Muscle of back (tissue), 11 donors: ENCODE data around the gene TNFAIP8. TPM values are rescaled to one million over a fixed set of nuclear protein-coding genes. Genes with fewer than 3 reads are reported as not detected.
"Not testable (repeated sequence)": the region's sequence is repeated elsewhere in the genome, so short reads cannot be mapped to it uniquely, and the experiment has no call there.

Experiments
- DNase-seq, 3 donors: peaks; one replicate each; pipeline versions ENCODE4 v3.0.0 to v3.0.0-alpha.2; 2013
- polyA plus RNA-seq, 10 donors: library from polyadenylated mRNA; unstranded; fragments of 120-200 nt; gene quantifications; one replicate each; pipeline ENCODE4 v1.2.1, GENCODE V29; 2013; ENCODE audit not compliant: insufficient read length in 10 of 10

TNFAIP8 gene
- polyA plus RNA-seq, 10 donors, result 10.1 to 19.7 (median 13.7) TPM

DNA sequence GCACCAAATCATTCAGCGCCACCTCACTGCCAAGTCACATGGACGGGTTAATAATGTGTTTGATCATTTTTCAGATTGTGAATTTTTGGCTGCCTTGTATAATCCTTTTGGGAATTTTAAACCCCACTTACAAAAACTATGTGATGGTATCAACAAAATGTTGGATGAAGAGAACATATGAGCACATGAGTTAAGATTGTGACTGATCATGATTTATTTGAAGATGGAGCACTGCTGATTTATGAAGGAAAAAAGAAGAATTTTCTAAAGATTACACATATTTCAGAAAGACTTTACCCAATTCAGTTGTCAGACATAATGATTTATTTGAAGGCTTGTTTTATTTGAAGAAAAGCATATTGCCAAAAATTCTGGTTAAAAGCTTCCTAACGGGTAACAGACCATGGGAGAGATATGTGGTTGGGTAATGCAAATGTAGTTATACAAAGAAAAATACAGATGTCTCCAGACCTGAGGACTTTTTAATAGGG lies 37.4 kb downstream of the TNFAIP8 start:
- no peak for DNase-seq

DNA sequence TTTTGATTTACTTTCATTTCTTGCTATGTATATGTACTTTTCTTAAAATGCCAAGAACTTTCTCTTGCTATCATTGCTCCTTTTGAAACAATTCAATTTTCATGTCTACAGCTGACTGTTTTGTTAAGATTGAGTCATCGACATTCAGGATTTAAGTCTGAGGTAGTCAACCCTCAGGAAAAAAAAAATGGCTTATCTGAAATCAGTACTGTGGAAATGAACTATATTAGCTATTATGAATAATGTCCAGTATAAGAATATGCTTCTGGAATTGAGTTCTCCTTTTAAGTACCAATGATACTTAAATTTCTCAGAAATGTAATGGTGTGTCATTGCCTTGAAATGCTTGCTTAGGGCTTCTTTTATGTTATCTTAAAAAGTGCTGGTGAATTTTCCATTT lies 37.9 kb downstream of the TNFAIP8 start:
- DNase-seq, result no peak

DNA sequence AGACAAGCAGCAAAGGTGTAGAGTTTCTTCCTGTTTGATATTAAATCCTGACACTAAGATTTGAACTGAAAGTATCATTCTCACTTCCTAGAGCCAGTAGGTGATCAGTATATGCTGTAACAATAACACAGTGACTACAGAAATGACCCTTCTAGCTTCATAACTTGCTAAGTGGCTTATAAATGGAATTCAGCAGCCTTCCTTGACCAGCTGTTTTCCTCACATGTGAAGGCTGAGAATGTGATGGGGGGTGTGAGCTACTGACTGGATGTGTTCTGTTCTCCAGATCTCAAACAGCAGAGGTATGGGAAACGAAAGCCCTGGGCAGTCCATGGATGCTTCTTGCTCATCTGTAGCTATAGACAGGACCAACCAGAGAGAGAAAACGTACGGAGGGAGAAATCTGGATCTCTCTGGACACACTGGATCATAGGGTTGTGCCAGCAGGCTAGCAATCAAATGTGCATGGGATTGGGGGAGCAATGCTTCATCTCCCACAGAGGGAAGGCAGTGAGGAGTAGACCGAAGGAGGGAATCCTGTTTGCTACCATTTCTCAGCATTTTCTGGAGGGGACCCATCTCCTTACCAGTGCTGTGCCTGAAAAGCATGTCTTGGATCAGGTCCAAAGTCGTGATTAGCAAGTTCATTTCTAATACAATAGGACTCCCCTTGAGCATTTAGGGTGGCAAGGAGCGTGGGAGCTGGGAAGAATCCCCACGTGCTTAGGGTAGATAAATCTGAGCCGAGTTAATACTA lies 39.4 kb downstream of the TNFAIP8 start:
- no peak for DNase-seq

DNA sequence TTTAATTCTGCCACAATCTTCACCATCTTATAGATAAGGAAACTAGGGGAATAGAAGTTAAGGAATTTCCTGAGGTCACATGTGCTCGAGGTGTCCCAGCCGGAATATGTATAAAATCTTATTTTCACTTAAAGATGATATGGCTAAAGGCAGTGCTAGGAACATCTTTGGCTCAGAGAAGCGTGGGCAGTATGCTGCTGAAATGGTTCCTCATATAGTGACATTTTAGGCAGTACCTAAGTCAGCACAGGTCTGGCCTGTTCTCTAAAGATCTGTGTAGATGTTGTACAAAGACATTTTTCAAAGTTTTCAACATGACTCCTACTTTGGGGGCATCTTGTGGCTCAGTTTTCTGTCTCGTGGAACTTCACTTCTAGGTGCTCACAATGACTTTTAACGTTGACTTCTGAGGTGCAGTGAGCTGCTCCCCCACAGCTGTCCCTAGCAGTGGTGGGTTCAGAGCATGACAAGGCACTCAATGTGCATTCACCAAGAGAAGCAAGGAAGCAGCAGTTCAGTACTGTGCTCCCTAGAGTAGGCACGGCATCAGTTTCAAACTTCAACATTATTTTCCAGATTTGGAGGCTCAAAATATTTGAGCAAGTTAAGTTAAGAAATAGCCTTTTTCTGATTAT lies 40.3 kb downstream of the TNFAIP8 start:
- no peak for DNase-seq

DNA sequence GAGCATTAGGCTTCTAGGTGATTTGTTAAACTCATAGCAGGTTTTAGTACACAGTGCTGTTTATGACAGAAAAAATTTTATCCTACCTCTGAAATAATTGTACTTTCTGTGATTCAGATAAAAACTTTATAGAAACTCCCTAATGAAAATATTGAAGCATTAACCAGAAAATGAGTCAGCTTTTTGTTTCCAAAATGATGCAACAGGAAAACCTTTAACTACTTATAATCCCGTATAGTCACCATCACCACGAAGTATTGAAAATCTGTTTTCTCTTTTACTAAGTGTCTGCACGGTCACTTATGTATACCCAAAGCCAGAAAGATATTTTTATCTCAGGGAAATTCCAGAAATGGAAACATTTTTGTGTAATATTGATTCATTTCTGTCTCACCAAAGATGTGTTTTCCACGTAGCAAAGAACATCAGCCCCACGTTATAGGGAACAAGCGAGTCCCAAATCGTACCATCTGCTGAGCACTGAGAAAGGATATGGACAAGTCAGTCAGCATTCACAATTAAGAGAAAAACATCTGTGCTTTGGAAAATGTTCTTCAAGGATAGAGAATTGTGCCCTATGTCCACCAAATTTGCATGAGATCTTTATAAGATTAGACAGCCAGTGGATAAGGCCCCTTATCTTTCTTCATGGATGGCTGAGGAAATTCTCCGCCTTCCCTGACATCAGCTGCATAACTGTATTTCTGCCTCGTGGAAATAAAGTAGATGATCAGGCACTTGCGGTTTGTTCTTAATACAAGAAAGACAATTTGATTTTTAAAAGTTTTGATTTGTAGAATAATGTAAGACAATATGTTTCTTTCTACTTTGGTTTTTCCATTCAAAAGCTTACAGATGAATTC lies 41.9 kb downstream of the TNFAIP8 start:
- peak in 2 of 3 donors; percentile 32 to 48 for DNase-seq

DNA sequence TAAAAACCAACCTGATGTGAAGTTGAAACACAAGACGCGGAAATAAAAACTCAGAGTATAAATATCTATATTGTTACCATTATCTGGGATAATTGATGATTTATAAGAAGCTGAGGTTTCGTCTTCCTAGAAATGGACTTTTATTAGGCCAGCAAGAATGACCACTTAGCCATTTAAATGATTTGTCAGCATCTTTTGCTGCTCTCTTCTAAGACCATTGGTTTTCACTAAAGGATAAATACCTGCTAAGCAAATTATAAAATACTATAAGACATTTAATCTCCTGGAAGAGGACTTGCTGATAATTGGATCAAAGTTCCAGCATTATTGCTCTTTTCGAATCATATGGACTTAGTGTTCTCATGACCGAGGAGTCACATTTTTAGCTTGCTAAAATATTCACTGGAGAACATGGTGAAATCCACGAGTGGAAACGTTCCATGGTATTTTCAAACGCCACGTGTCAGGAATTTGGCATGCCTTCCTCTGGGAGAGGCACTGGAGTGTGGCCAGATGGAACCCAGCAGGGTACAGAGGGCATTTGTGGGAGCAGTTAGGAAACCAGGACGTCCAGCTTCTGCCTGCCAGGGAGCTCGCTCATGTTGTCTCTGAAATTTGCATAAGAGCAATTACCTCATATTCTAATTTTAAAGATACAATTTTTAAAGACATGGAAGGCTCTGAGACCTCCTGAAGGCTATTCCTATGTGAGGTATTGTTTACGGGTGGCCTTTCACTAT lies 43.1 kb downstream of the TNFAIP8 start:
- DNase-seq, result no peak

DNA sequence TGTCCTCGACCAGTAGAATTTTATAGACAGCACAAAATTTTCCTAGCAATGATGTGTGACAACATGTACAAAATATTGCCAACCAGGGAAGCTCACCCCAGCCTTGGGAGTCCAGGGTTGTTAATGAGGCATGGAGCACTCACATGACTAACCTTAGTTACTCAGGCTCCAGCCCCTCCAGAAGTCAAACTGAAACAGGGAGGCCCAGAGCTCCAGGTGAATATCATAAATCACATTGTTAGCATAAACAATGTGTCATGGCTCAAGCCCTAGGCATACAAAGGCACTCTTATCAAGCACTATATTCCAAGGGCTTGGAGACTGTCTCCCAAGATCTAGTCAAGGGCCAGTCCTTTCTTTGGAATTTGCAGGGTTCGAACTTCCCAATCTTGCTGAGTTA lies 44.4 kb downstream of the TNFAIP8 start:
- no peak for DNase-seq

DNA sequence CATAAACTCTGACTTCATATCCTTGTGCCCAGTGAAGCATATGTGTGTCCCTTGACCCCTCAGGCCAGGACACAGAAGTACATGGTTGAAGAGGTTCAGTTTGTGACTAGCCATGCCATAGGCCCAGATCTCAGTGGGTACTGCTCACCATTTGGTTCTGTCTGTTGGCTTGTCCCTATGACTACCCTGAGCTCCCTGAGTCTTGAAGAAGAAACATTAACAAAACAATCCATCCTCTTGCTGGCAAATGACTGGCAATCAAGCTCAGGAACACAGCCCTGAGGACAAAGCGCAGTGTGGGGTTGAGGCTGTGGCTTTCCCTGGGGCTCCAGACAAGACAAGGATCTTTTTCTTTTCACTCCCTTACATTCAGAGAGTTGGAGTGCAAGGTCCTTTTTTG lies 46.3 kb downstream of the TNFAIP8 start:
- no peak for DNase-seq

DNA sequence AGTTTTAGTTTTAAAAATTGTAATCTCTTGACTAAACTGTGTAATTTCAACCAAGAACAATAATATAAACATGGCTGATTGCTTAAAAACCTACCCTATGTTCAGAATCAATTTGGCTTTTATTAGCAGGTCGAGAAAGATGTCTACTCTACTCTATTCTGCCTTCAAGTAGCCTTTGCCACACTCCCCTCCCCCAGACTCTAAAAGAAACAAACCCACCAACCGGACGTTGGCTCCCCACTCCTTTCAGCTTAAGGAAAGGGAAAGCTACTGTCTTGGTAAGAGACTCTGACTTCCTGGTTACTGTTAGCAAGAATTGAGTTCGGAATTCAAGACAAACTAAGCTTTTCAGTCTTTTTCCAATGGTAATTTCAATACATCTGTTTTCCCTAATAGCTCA lies 46.7 kb downstream of the TNFAIP8 start:
- DNase-seq, result no peak

DNA sequence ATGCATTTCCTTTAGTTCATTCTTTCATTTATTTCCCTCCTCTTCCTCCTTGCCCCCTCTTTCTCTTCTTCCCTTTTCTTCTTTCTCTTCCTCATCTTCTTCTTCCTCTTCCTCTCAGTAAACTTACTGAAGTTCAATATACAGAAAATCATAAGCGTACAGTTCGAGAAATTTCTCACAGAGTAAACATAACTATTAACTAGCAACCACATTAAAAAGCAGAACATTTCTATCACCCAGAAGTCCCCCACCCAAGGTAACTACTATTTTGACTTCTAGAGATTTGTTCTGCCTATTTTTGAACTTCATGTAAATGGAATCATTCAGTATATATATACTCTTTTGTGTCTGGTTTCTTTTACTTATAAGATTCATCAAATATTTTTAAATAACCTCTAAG lies 48.2 kb downstream of the TNFAIP8 start:
- no peak for DNase-seq

DNA sequence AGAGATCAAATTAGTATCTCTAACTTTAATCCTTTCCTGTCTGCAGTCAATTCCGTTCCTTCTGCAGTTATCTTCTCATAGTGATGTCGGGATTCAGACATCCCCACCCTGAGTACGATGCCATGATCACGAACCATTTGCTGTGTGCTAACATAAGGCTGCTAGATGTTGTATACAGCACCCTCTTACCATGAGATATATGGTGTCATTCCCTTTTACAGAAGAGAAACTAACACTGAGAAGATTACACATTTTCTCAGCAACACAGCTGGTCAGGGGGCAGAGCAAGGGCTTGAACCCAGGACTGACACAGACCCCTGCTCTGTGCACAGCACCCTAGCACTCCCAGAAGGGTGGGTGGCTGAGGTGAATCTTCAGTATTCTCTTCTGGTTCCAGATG lies 49.6 kb downstream of the TNFAIP8 start:
- no peak for DNase-seq

DNA sequence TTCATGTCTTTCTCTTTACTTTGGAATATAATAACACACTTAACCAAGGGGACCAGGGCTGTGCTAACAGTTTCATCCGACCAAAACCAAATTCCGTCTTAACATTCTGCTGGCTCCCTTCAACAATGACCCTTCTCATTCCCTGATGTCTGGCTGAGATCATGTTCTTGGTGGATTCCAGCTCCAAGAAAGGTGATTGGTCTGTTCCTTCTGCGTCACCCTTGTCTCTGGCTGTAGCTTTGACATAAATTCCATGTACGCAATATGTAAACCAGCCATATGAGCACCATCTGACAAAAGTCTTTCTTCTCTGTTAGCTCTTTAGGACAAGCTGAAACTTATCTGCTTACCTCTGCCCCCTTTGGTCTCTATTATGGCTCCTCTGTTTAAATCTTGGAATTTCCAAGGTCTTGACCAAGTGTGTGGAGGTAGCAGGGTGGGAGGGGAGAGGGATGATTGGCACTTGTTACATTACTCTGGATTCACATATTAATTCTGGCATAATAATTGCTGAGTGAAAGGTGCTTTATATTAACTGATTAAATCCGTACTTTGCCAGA lies 50.8 kb downstream of the TNFAIP8 start:
- DNase-seq, result no peak

DNA sequence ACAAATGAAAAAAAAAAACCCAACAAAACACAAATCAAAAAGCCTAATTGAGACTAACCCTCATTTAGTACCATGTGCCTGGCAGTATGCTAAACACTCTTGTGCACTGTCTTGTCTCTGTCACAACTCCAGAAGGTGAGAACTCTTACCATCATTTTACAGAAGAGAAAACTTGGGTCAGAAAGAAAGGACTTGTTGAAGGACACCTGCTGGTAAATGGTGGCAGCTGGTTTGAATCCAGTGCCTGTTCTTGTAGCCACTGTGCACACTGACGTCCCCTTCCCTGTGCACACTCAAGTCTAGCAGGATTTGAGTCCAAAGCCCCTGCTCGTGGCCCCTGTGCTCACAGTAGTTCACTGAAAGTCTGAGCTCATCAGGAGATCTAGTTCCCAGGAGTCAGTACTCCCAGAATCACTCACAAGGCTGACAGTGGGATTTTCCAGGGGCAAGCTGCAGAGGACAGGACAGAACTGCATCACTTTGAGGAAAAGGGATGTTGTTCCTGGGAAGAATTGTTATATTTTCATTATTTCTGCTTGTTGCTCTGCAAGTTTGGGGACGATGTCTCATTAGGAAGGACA lies 53.5 kb downstream of the TNFAIP8 start:
- no peak for DNase-seq

DNA sequence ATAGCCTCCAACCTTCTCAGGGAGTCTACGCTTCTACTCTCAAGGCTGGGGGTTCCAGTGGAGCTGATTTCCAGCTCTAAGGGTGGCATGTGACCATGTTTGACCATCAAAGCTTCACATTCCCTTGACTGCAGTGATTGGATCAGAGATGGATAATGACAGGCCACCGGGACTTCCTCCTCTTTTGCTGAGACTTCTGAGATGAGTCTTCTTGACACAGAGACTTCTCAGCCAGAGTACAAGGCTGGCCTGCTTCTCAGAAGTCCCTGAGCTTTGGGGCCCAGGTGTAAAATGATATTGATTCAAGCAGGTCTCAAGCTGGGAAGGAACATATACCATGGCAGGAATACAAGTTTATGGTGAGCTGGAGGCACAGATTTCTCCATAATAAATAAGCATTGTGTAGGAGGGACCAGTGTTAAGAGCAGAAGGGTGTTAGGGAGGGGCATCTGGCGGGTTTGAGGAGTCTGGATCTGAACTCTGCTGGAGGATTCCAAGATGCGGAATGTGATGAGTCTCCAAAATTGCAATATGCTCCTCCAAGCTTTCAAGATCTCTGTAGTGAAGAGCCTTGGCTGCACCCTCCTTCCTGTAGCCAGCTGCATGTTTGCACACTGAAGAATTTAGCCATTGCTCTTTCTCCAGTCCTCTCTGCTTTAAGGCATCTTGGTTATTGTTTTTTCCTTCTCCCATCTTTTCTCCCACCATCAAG lies 54.8 kb downstream of the TNFAIP8 start:
- no peak for DNase-seq

DNA sequence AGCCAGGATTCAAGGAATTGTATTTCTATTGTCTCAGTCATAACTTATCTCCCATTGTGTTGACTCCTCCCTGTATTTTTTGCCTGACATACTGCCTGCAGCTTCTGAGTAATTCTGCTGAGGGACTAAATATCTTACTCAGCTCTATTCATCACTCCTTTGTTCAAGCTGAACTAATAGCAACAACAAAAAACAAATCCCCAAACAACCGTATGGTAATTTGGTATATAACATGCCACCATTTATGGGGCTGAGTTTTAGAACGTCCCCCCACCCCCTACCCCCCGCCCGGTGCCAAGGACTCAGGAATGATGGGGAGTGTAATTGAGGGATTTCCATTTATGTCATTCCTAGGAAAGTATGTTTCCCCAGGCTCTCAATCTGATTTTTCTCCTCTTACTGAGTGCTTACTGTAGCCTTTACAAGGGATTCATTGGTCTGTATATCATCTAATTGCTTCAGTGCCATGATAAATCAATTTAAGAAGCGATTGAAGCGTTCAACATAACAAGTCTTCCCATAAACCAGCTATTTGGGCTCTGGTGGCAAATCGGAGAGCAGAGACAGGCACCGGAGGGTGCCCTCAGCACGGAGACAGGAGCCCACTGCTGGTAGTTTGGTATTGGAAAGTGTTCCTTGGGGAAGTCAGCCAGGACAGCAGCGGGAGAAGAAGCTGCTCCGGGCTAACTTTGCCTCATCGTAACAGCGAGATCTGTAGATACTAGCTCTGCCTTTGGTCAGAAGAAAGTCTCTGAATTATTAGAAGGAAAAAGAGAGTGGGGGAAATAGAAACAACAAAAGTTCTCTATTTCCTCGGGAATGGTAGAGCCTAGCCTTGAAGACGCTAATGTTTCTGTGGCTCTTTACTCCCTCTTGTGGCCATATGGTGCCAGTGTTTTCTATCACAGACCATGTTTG lies 55.8 kb downstream of the TNFAIP8 start:
- DNase-seq, result peak; percentile 72 to 90 (median 82)

DNA sequence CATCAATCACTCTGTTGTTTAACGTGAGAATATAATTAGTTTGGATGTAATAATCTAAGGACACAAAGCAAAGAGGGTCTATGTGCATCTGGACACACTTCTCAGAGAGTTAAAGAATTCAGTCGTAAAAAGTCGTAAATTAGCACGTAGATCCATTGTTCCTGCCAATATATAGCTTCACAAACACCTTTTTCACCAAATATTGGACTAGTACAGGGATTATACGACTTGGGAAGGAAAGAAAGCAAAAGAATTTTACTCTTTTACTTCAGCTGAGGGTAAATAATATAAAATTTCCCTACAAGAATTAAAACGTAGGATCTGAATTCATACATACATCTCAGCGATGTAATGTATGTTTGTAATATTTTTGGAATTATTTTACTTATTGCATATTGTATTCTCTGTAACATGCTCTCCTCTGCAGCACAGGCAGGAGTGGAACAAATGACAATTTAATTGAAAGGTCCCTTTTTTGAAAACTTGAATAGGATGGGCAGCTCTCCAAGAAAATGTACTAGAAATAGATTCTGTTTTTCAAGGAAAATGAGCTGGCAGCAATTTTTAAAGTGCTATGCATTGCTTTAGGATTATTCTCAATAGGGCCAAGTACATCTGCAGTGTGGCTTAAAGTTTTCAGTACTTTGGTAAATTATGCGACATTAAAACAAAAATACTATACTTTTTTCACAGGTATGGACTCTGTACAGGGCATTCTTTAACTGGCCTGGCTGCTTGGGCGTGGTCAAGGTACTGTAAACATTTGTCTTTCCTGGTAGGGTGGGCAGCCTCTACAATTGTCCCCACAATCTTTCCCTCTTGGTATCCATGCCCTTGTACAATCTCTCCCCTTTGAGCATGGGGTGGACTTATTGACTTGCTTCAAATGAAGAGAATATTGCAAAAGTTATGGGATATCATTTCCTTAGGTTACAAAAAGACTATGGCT lies 56.7 kb downstream of the TNFAIP8 start:
- no peak for DNase-seq

DNA sequence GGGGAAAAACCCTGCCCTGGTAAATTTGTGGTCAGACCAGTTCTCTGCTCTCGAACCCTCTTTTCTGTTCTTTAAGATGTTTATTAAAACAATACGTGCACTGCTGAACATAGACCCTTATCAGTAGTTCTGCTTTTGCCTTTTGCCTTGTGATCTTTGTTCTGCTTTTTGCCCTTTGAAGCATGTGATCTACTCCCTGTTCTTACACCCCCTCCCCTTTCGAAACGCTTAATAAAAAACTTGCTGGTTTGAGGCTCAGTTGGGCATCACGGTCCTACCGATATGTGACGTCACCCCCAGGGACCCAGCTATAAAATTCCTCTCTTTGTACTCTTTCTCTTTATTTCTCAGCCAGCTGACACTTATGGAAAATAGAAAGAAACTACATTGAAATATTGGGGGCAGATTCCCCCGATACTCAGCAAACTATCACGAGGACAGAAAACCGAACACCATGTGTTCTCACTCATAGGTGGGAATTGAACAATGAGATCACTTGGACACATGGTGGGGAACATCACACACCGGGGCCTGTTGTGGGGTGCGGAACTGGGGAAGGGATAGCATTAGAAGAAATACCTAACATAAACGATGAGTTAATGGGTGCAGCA lies 58.4 kb downstream of the TNFAIP8 start:
- DNase-seq, result not testable (repeated sequence)
